K562 (cell line): ENCODE measurements around the gene TMBIM4. TPM values are rescaled to one million over a fixed set of nuclear protein-coding genes. Genes with fewer than 3 reads are reported as not detected.
A peak's percentile ranks its signal among the peaks of the same experiment; 100 is the strongest.

Experiments
- ADNP ChIP-seq: fragments of 200-800 bp; sonication (Bioruptor generic); IDR thresholded peaks from 2 replicates; pipeline ENCODE4 v1.6.1; 2016; ENCODE audit warnings: missing genetic modification characterization, missing compliant biosample characterization
- CBFA2T3 ChIP-seq: fragments of 450-650 bp; IDR thresholded peaks from 2 replicates; pipeline ENCODE4 v1.6.1; 2017
- CXXC5 ChIP-seq: fragments of 250-450 bp; sonication (Bioruptor Pico); IDR thresholded peaks from 2 replicates; pipeline ENCODE4 v1.8.0; 2022; ENCODE audit warnings: inconsistent platforms, mild to moderate bottlenecking, moderate library complexity
- FOSL1 ChIP-seq: fragments of 200-800 bp; sonication (Bioruptor generic); conservative IDR thresholded peaks from 2 replicates; pipeline ENCODE4 v1.6.1; 2016; ENCODE audit warnings: missing genetic modification characterization, missing compliant biosample characterization
- HCFC1 ChIP-seq: IDR thresholded peaks from 2 replicates; pipeline ENCODE4 v1.6.1; 2012; ENCODE audit warnings: low read depth, low read length, improper control_type of control experiment
- KDM1A ChIP-seq, 2 experiments: fragments of 450-650 bp; IDR thresholded peaks; 2 replicates each; pipeline ENCODE4 v1.6.1; 2016; ENCODE audit warnings: mild to moderate bottlenecking in 2 of 2
- NCOA4 ChIP-seq: fragments of 450-650 bp; IDR thresholded peaks from 2 replicates; pipeline ENCODE4 v1.6.1; 2018; ENCODE audit warnings: mild to moderate bottlenecking; ENCODE audit not compliant: partially characterized antibody
- NR2C2 ChIP-seq, 2 experiments: fragments of 200-800 bp in 1 of 2; sonication (Bioruptor generic) in 1 of 2; sonication (generic) in 1 of 2; formaldehyde crosslinking in 1 of 2; IDR thresholded peaks; 2 replicates each; pipeline versions ENCODE4 v1.6.1 to v1.8.0; 2016 to 2022; ENCODE audit warnings: mild to moderate bottlenecking in 1 of 2, missing compliant biosample characterization in 1 of 2, missing genetic modification characterization in 1 of 2, missing genetic modification reagents in 1 of 2
- PHB2 ChIP-seq: fragments of 450-650 bp; IDR thresholded peaks from 2 replicates; pipeline ENCODE4 v1.6.1; 2017; ENCODE audit warnings: low read depth
- POLR2B ChIP-seq: fragments of 450-650 bp; IDR thresholded peaks from 2 replicates; pipeline ENCODE4 v1.6.1; 2018; ENCODE audit warnings: low read depth; ENCODE audit not compliant: partially characterized antibody
- RAD21 ChIP-seq, 2 experiments: fragments of 250-450 bp in 1 of 2; fragments of 450-650 bp in 1 of 2; sonication (Bioruptor Pico) in 1 of 2; formaldehyde crosslinking in 1 of 2; IDR thresholded peaks in 1 of 2; conservative IDR thresholded peaks in 1 of 2; 2 replicates each; pipeline versions ENCODE4 v1.4.0 to v1.8.0; 2020 to 2022; ENCODE audit warnings: mild to moderate bottlenecking in 2 of 2, moderate library complexity in 1 of 2
- TEAD4 ChIP-seq, 2 experiments: sonication (generic) in 1 of 2; formaldehyde crosslinking in 1 of 2; IDR thresholded peaks; 2 replicates each; pipeline versions ENCODE4 v1.6.1 to v1.8.0; 2012 to 2022; ENCODE audit warnings: borderline replicate concordance in 1 of 2, inconsistent platforms in 1 of 2, low read length in 1 of 2, mild to moderate bottlenecking in 1 of 2, missing genetic modification reagents in 1 of 2
- ZBTB17 ChIP-seq: fragments of 450-650 bp; formaldehyde crosslinking; IDR thresholded peaks from 2 replicates; pipeline ENCODE4 v1.4.0; 2020; ENCODE audit warnings: mild to moderate bottlenecking
- ZNF12 ChIP-seq: sonication (generic); formaldehyde crosslinking; IDR thresholded peaks from 2 replicates; pipeline ENCODE4 v1.4.0; 2020; ENCODE audit warnings: mild to moderate bottlenecking, missing genetic modification reagents
- ZNF146 ChIP-seq: IDR thresholded peaks from one replicate; pipeline ENCODE4 v1.6.1; 2018; ENCODE audit warnings: missing compliant biosample characterization; ENCODE audit not compliant: unreplicated experiment
- ZNF589 ChIP-seq: fragments of 200-800 bp; sonication (Bioruptor generic); IDR thresholded peaks from 2 replicates; pipeline ENCODE4 v1.6.1; 2016; ENCODE audit warnings: low read depth, missing genetic modification characterization, missing compliant biosample characterization
- ZNF696 ChIP-seq: fragments of 250-450 bp; sonication (Bioruptor Pico); conservative IDR thresholded peaks from 2 replicates; pipeline ENCODE4 v1.4.0; 2020; ENCODE audit warnings: mild to moderate bottlenecking, moderate library complexity
- ZNF717 ChIP-seq: fragments of 250-450 bp; sonication (Bioruptor Pico); IDR thresholded peaks from 2 replicates; pipeline ENCODE4 v1.5.0; 2021
- polyA plus RNA-seq, 8 experiments: library from polyadenylated mRNA; depleted of rRNA in 4 of 8; stranded (reverse) in 5 of 8; unstranded in 3 of 8; fragments of >200 nt; fragmentation: Nextera tagmentation in 2 of 8; fragmentation: Illumina TruSeq in 1 of 8; extraction: Ambion mirVana in 2 of 8; extraction: Trizol in 1 of 8; gene quantifications; 2 replicates each; pipeline versions ENCODE4 v1.2.1 to v1.2.3, GENCODE V29; 2011 to 2014; ENCODE audit warnings: inconsistent platforms in 1 of 8, missing spikeins in 1 of 8
- total RNA-seq, 7 experiments: library from RNA; depleted of rRNA in 6 of 7; stranded (reverse); fragments of >200 nt in 6 of 7; fragmentation: Illumina TruSeq in 2 of 7; extraction: Trizol in 2 of 7; gene quantifications; 2 replicates each; pipeline versions ENCODE4 v1.2.1 to v1.2.3, GENCODE V29; 2011 to 2021; ENCODE audit warnings: low replicate concordance in 1 of 7
- TF ChIP-seq, protein P1 (sequence below): IDR thresholded peaks from 3 replicates; pipeline ENCODE4 v1.6.1; 2011; ENCODE audit warnings: borderline replicate concordance, mild to moderate bottlenecking, moderate library complexity; ENCODE audit not compliant: insufficient read length; ENCODE audit errors: extremely low read depth
- TF ChIP-seq, protein P2 (sequence below): fragments of 450-650 bp; IDR thresholded peaks from 2 replicates; pipeline ENCODE4 v1.7.0; 2016; ENCODE audit warnings: borderline replicate concordance
- TF ChIP-seq, protein P3 (sequence below): sonication (generic); formaldehyde crosslinking; IDR thresholded peaks from 2 replicates; pipeline ENCODE4 v1.8.0; 2022; ENCODE audit warnings: mild to moderate bottlenecking, low read depth, missing genetic modification reagents

TMBIM4 gene
- total and polyA plus RNA-seq, 9 of the 15 experiments (the other 6 are each of a cell fraction or from before 2014, with no cell fraction given) = 18.6 to 272 (median 50.0) TPM

DNA sequence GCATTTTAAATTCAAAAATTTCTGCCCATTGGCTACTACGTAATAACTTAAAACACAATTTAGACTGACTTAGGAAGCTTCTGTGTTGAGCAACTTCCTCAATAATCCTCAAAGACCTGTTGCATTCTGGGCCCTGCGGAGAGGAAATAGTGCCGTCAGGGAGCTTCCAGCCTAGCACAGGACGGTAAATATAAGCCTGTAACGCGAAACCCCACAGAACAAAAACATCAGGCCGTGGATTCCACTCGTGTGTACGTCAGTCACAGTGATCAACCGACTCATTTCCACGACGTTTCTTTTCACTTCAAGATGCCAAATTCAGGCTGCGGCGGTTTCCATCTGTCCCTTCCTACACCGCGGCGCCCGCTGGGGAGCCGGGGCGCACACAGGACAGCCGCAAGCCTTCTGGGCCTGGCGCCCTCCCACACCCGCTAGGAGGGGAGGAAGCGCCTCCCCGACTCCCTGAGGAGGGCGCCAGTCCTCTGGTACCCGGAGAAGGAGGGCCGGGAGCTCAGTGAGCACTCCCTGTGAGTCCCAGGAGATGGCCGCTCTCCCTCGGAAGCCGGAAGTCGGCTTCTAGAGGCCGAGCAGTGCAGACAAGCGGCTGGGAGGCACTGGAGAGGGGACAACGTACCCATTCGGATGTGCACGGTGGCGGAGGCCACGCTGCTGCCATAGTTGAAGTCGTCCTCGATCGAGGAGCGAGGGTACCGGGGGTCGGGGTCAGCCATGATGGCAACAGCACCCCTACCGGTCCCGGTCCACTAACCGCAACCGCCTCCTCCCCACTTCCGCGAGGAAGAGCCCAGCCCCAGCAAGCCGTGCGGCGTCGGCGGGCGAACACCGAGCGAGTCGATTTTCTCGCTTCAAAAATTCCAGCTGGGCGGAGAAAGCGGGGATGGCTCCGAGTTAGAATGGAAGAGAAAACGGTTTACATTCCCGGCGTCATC is at the start of gene TMBIM4 (continued):
- TF ChIP-seq, protein P1, sequence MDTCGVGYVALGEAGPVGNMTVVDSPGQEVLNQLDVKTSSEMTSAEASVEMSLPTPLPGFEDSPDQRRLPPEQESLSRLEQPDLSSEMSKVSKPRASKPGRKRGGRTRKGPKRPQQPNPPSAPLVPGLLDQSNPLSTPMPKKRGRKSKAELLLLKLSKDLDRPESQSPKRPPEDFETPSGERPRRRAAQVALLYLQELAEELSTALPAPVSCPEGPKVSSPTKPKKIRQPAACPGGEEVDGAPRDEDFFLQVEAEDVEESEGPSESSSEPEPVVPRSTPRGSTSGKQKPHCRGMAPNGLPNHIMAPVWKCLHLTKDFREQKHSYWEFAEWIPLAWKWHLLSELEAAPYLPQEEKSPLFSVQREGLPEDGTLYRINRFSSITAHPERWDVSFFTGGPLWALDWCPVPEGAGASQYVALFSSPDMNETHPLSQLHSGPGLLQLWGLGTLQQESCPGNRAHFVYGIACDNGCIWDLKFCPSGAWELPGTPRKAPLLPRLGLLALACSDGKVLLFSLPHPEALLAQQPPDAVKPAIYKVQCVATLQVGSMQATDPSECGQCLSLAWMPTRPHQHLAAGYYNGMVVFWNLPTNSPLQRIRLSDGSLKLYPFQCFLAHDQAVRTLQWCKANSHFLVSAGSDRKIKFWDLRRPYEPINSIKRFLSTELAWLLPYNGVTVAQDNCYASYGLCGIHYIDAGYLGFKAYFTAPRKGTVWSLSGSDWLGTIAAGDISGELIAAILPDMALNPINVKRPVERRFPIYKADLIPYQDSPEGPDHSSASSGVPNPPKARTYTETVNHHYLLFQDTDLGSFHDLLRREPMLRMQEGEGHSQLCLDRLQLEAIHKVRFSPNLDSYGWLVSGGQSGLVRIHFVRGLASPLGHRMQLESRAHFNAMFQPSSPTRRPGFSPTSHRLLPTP = no peak
- TF ChIP-seq KDM1A (IDR thresholded peaks at IDR 0.05) = no peak
- no peak for TF ChIP-seq NCOA4
- no peak for TF ChIP-seq ZNF696 (CRISPR knock-in tag)
- TF ChIP-seq NR2C2 (CRISPR knock-in tag; IDR thresholded peaks at IDR 0.05) = no peak
- peak; percentile 78 for TF ChIP-seq NR2C2 (tag; IDR thresholded peaks at IDR 0.05)
- TF ChIP-seq POLR2B = peak; percentile 89
- TF ChIP-seq RAD21 (CRISPR knock-in tag; conservative IDR thresholded peaks at IDR 0.05 in 1 of 2, IDR thresholded peaks at IDR 0.05 in 1 of 2) = 0 out of 4 replicates have a peak, but pooled peaks of 1 of the 2 experiments have one; percentile 8
- TF ChIP-seq CBFA2T3 = peak; percentile 14; the same call in 1 of the 2 replicates
- TF ChIP-seq, protein P2, sequence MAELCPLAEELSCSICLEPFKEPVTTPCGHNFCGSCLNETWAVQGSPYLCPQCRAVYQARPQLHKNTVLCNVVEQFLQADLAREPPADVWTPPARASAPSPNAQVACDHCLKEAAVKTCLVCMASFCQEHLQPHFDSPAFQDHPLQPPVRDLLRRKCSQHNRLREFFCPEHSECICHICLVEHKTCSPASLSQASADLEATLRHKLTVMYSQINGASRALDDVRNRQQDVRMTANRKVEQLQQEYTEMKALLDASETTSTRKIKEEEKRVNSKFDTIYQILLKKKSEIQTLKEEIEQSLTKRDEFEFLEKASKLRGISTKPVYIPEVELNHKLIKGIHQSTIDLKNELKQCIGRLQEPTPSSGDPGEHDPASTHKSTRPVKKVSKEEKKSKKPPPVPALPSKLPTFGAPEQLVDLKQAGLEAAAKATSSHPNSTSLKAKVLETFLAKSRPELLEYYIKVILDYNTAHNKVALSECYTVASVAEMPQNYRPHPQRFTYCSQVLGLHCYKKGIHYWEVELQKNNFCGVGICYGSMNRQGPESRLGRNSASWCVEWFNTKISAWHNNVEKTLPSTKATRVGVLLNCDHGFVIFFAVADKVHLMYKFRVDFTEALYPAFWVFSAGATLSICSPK = no peak
- TF ChIP-seq HCFC1 = peak; percentile 71
- no peak for TF ChIP-seq ADNP (tag)
- TF ChIP-seq FOSL1 = peak; percentile 44; the same call in 1 of the 2 replicates
- TF ChIP-seq ZNF717 (CRISPR knock-in tag) = no peak
- no peak for TF ChIP-seq ZNF146 (CRISPR knock-in tag)
- no peak for TF ChIP-seq ZNF12 (CRISPR knock-in tag)
- TF ChIP-seq ZNF589 (CRISPR knock-in tag) = no peak
- TF ChIP-seq, protein P3, sequence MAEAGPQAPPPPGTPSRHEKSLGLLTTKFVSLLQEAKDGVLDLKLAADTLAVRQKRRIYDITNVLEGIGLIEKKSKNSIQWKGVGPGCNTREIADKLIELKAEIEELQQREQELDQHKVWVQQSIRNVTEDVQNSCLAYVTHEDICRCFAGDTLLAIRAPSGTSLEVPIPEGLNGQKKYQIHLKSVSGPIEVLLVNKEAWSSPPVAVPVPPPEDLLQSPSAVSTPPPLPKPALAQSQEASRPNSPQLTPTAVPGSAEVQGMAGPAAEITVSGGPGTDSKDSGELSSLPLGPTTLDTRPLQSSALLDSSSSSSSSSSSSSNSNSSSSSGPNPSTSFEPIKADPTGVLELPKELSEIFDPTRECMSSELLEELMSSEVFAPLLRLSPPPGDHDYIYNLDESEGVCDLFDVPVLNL (CRISPR knock-in tag) = no peak
- peak; percentile 99 for TF ChIP-seq ZBTB17
- peak; percentile 87 for TF ChIP-seq CXXC5 (CRISPR knock-in tag)
- peak; percentile 58 for TF ChIP-seq TEAD4 (IDR thresholded peaks at IDR 0.05; ENCODE audit: low read length)
- no peak for TF ChIP-seq TEAD4 (CRISPR knock-in tag; IDR thresholded peaks at IDR 0.05; ENCODE audit: borderline replicate concordance)
- TF ChIP-seq PHB2 = no peak; the same call in 1 of the 2 replicates
